ENCODE results near the gene CKM. TPM values are rescaled to one million over a fixed set of nuclear protein-coding genes. Genes with fewer than 3 reads are reported as not detected.

The CKM gene
- total and polyA plus RNA-seq, 10 of the 15 experiments (the other 5 are each of a cell fraction or from before 2014, with no cell fraction given) = 0.08 to 0.14 (median 0.13) TPM; not detected in 5

GRCh38 chr19:45294291-45295029, 28.2 kb downstream of the CKM start:
- ATAC-seq = no peak
- Histone ChIP-seq H3K27ac (ENCODE audit: control insufficient read depth, insufficient read depth) (no peak overlapping the region), H3K9ac (ENCODE audit: control insufficient read depth, insufficient read depth, low read length) (no peak overlapping the region), H3K4me3 (no peak overlapping the region), H3K27me3 (replicated peaks in 1 of 2; ENCODE audit: control insufficient read depth in 2 of 2, insufficient read depth in 2 of 2, low read length in 1 of 2) (no peaks in the 10 kb centered on the region), H3K36me3 (ENCODE audit: control insufficient read depth in 2 of 2, insufficient read depth in 2 of 2, low read length in 1 of 2) (no peaks in the 10 kb centered on the region; a peak in 1 of 4 replicates), H2AFZ (ENCODE audit: control insufficient read depth, low read depth, low read length) (no peak overlapping the region), H3K4me1 (ENCODE audit: control insufficient read depth, insufficient read depth, low read length) (no peaks in the 10 kb centered on the region), H4K20me1 (ENCODE audit: control insufficient read depth, insufficient read depth) (no peaks in the 10 kb centered on the region), H3K4me2 (ENCODE audit: control insufficient read depth, insufficient read depth) (no peak overlapping the region), H3K79me2 (ENCODE audit: control insufficient read depth, insufficient read depth, low read length) (no peaks in the 10 kb centered on the region), H3K9me3 (replicated peaks; ENCODE audit: control insufficient read depth, insufficient read depth, low read length) (no peaks in the 10 kb centered on the region)
- TF ChIP-seq SPI1 (IDR thresholded peaks at IDR 0.05; ENCODE audit: borderline replicate concordance, insufficient read depth, low read depth, low read length) = no peak
- TF ChIP-seq E2F8 (IDR thresholded peaks at IDR 0.05; ENCODE audit: low read depth, partially characterized antibody) = no peak
- no peak for TF ChIP-seq RFX5 (IDR thresholded peaks at IDR 0.05; ENCODE audit: low read depth, low read length)
- TF ChIP-seq NBN (IDR thresholded peaks at IDR 0.05) = no peak
- no peak for TF ChIP-seq BCL3 (IDR thresholded peaks at IDR 0.05; ENCODE audit: borderline replicate concordance, insufficient read depth, low read depth, low read length, poor library complexity, severe bottlenecking)
- no peak for TF ChIP-seq ZNF274 (IDR thresholded peaks at IDR 0.05; ENCODE audit: insufficient read depth, insufficient read length)
- FAIRE-seq = no peak
- in situ Hi-C loops (cut with MboI) = no loop called here
- 86% methylated on average over 12 of the region's 12 CpGs for WGBS (ENCODE audit: insufficient coverage, insufficient replicate concordance, low lambda C conversion rate, missing lambda C conversion rate)
- SMC1A ChIA-PET (ENCODE audit: uncharacterized antibody, unreplicated experiment) = no interaction called here
- DNase-seq (ENCODE audit: low read depth, low spot score) = no peak
- POLR2A ChIA-PET = no interaction called here
- no TSS peak for BruUV-seq (replicated peaks)
- RAD21 ChIA-PET (ENCODE audit: unreplicated experiment) = no interaction called here
- intact Hi-C loops (cut with micrococcal nuclease; ENCODE audit: unreplicated experiment) = no loop called here
- CTCF ChIA-PET = no interaction called here
